Anterior cingulate cortex (tissue), 58 donors: ENCODE data around the gene ZNF609.
A peak's percentile ranks its signal among the peaks of the same experiment; 100 is the strongest.

Source experiments
- DNase-seq, 58 donors: peaks; one replicate each; lab custom pipeline; 2025; lab: John Stamatoyannopoulos, UW

The ZNF609 gene

GRCh38 chr15:64460206-64460723, at the start of gene ZNF609:
TSS of gene ZNF609 (plus strand) at chr15:64460578. CDS start at chr15:64499420, 38,842 bp downstream.
- peak; percentile 49 to 94 (median 86) for DNase-seq

- no peak for DNase-seq
Observed at GRCh38 chr15:64412216-64412615, 48.2 kb upstream of the ZNF609 start.

DNA sequence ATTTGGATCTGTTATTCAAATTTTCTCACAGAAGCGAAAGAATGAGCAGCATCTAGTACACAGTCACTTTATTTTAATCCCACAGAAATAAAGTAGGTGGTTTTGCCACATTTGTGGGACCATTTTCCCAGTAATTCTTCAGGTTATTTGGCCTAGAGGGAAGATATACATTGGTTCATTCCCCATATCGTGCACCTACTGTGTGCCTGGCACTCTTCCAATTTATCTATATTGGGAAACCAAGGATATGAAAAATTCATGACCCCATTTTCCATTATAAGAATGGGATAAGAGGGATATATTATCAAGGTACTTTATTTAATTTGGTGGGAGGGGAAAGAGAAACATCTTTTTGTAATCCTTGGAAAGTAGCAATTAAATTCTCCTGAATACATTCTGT, 37.7 kb upstream of the ZNF609 start:
- no peak for DNase-seq

GRCh38 chr15:64423970-64424369, 36.4 kb upstream of the ZNF609 start:
- DNase-seq: no peak

DNA sequence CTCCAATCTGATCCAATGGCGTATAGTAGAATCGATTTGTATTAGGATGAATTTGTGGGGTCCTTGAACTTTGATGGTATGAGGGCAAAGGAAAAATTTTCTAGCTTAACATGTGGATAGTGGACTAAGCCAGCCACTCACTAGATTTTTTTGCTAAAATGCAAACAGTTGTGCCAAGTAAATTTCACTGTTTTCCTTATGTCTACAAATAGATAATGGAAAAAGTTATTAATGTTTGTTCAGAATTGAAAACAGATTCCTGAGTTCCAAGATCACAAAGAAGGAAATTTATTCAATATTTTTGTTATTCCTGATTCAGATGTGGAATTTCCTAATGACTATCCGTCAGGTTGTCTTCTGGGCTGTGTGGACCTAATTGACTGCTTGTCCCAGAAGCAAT, 35.2 kb upstream of the ZNF609 start:
- DNase-seq: no peak

GRCh38 chr15:64426845-64427465, 33.4 kb upstream of the ZNF609 start:
- DNase-seq: peak in 1 of 58 donors; percentile 4

GRCh38 chr15:64429448-64429847, 30.9 kb upstream of the ZNF609 start:
- DNase-seq: no peak

- no peak for DNase-seq
Observed at GRCh38 chr15:64430000-64430735, 30.2 kb upstream of the ZNF609 start.

- DNase-seq: no peak
Observed at GRCh38 chr15:64437982-64438381, 22.4 kb upstream of the ZNF609 start.

DNA sequence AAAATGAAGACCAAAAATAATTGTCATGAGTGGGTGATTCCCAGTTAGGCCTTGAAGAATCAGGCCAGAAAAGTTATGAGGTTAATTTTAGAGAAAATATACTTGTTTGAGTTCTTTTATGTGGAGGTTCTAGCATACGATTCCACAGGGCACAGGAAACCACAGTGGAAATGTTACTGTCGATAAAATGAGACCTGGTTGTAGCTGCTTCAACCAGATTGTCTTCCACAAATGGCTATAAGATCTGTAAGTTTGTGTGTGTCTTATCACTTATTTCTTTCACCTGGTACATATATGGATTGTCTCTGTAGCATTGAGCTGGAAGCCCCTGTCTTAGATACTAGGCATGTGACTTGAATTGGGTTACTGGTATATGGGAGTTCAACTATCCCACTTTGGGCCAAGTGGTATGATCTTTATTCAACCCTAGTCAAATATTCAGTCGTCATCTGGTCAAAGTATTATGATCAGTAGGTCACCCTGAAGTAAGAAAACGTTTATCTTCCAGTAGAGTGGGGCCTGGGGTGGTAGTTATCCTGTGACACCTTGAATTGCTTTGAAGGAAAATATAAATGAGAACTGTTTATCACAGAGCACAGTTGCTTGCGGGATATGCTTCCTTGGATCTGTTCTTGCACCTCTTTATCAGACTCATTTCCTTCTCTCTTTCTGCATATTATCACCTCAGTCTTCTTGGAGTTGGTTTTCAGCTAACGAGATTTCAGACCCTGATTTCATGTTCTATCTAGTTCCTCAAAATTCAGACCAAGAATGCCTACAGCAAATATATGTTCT, 21.5 kb upstream of the ZNF609 start:
- DNase-seq: no peak

DNA sequence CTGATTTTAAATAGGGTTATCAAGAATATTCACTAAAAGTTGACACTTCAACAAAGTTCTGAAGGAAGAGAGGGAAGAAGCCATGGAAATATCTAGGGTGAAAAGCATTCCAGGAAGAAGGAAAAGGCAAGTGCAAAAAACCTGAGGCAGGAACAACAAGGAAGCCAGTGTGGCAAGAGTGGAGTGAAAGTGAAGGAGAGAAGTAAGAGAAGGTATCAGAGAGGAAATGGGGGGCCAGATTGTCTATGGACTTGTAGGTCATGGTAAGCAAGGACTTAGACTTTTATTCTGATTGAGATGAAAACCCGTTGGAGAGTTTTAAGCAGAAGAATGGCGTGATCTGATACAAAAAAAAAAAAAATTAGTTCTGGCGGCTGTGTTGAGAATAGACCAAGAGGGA, 18.5 kb upstream of the ZNF609 start:
- DNase-seq: no peak

DNA sequence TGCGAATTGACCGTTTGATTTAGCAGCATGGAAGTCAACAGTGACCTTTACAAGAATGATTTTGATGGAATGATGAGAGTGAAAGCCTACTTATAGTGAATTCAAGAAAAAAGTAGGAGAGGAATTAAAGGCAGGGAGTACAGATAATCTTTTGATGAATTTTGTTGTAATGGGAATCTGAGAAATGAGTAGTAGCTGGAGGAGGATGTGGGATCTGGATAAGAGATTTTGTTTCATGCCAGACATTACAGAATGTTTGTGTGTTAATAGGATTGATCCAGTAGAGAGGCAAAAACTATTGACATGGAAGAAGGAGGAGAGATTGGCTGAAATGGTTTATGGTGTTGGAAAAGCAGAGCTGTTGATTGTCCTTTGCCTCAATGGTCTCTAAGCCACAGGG, 17.4 kb upstream of the ZNF609 start:
- DNase-seq: no peak

DNA sequence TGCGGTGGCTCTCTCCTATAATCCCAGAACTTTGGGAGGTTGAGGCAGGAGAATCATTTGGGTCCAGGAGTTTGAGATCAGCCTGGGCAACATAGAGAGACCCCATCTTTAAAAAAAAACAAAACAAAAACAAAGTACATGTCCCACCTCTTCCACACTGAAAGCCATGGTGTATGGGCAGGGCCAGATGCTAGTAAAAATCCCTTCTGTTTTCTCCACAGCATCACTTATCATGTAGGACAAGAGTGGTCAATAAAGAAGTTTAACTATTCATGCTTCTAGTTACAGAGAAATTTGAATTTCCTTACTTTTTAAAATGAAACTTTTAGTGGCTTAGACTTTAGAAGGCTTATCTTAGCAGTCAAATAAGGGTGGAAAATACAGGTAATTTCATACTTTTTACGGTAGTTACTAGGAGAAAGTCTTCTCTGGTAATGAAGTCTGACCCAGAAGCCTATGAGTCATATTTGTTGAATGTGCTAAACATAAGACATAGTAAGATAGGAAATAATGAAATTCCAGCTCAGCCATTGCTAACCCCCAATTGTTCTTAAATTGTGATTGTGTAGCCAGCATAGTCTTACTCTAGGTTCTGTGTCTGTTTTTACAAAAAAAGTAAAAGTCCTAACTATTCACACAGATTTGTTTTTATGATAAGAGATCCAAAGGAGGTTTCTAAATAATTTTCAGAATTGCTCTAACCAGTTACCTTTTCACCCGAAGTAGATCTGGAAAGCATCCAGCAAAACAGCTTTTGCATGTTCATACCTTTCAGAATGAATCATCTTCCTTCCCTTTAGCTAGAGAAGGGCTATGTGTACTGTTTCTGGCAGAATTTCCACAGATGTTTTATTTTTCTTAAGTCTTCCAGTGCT, 16.4 kb upstream of the ZNF609 start:
- no peak for DNase-seq

DNA sequence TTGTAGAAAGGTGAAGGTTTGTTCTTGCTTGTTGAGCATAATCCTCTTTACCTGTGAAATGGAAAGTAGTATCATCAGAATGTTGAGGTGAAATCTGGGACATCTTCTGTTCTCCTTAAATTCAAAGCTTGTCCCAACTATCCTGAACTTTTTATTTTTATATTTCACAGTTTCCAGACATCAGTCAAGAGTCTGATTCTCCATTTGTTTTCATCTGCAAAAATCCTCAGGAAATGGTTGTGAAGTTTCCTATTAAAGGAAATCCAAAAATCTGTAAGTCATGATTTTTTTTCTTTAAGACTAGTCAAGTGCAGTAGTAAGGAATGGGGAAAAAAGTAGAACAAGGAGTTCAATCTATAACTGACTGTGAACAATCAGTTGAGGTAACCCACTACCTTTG, 15.5 kb upstream of the ZNF609 start:
- DNase-seq: no peak

DNA sequence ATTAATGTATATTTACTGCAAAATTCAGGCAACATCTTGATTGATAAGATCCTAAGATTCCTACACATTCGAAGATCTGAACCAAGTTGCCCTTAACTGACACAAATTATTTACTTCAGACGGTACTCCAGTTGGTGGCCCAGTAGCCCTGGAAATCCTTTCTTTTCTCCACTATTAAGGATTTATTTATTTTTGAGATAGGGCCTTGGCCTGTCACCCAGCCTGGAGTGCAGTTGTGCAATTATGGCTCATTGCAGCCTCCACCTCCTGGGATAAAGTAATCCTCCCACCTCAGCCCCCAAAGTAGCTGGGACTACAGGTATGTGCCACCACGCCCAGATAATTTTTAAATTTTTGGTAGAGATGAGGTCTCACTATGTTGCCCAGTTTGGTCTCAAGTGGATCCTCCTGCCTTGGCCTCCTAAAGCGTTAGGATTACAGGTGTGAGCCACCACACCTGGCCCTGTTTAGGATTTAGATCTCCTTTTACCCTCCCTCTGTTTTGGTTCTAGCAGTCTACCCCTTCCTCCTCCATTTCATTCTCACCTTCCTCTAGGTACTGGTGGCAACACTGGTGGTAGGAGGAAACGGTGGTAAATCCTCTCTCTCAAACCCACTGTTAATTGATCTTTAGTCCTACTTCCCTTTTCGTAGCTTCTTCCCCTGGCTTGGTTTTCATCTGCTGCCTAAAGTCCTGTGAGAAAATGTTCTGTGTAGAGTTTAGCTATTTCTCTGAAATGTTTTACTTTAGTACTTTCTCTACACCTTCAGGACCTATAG, 12.7 kb upstream of the ZNF609 start:
- DNase-seq: no peak

DNA sequence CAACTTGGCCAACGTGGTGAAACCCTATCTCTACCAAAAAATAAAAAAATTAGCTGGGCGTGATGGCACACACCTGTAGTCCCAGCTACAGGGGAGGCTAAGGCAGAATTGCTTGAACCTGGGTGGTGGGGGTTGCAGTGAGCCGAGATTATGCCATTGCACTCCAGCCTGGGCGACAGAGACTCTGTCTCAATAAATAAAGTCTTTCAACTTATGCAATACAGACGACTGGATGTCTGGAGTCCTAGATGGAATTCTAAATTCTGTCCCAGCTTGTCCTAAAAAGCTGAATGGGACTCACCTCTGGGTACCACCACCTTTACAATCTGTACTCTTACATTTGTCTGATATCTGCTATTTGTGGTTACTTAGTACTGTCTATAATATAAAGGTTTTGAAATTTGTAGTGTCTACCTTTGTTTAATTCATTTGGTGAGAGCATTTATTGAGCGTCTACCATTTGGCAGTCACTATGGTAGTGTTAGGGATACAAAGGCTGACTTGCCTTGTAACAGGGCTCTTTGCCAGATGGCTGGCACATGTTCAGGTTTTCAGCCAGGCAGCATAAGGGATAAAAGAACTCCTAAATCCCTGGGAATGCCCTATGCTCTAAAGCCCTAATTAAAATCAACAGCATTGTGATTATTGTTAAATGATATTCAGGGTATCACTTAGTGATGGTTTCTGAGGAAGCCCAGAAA, 7.2 kb upstream of the ZNF609 start:
- DNase-seq: peak in 40 of 58 donors; percentile 1 to 73 (median 36)

- DNase-seq: no peak
Observed at GRCh38 chr15:64453689-64454037, 6.7 kb upstream of the ZNF609 start.

DNA sequence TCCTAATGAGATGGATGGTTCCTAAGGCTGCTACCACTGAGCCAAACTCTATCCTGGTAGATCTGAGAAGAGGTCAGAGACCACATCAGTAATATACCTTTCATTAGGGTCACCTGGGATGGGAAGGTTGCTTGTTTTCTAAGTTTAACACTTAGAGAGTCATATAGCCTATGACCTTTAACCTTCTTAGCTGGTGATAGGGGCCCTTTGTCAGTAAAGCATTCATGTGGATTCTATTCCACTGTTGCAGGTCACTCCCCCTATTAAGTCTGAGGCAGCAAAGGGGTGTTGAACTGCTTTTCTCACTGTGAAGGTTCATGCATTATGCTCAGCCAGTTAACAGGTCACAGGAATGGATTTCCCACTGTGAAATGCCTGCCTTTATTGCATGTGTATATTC, 6.1 kb upstream of the ZNF609 start:
- no peak for DNase-seq

DNA sequence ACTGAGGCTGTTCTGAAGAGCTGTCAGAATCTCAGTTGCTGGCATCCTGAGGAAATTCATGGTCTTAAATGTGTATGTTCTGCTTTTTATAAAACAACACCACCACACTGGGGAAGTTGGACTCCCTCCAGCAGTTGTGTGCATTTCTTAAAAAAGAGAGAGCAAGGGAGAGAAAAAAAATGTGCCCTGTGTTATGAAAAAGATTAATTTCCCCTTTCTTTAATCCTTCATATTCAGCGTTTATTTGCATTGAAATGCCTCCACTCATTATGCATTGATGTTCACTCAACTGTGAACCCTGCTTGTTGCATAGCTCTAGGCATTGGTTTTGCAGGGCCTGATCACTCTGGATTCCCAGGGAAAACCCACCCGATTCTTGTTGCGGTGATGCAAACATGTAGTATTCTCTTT, 4.4 kb upstream of the ZNF609 start:
- DNase-seq: peak in 9 of 58 donors; percentile 3 to 27 (median 10)
